H1 (cell line): ENCODE results near the gene AK8. TPM values are rescaled to one million over a fixed set of nuclear protein-coding genes. Genes with fewer than 3 reads are reported as not detected.

Source experiments
- CTCF ChIA-PET: fragments of 300-600 bp; sonication (Branson Sonifier 250); formaldehyde crosslinking; loops from one replicate; lab custom pipeline; 2021; ENCODE audit not compliant: partially characterized antibody; lab: Charles Lee
- POLR2A ChIA-PET: fragments of 300-600 bp; sonication (Branson Sonifier 250); formaldehyde crosslinking; loops from one replicate; lab custom pipeline; 2021; ENCODE audit warnings: inconsistent platforms; ENCODE audit not compliant: partially characterized antibody; lab: Charles Lee
- DNase-seq, 2 experiments: peaks; one replicate each; pipeline versions ENCODE4 v3.0.0 to v3.0.0-alpha.2; 2010 to 2022; ENCODE audit warnings: low spot score in 2 of 2, low read depth in 1 of 2, mixed read lengths in 1 of 2
- FAIRE-seq: peaks from 2 replicates; lab custom pipeline; 2011; peaks lifted over from hg19 to GRCh38; lab: Jason Lieb, UNC
- H2AFZ ChIP-seq: 2 replicates; pipeline ENCODE4 v1.8.1; 2012; ENCODE audit warnings: low read length, inconsistent platforms
- H2AK5ac ChIP-seq: 2 replicates; pipeline ENCODE4 v1.6.1; 2013; ENCODE audit warnings: low read depth, low read length
- H2BK120ac ChIP-seq: replicated peaks from 2 replicates; pipeline ENCODE3; 2013; ENCODE audit warnings: low read depth, low read length, inconsistent platforms
- H2BK12ac ChIP-seq: 2 replicates; pipeline ENCODE4 v1.6.1; 2013; ENCODE audit warnings: low read depth, low read length
- H2BK15ac ChIP-seq: 2 replicates; pipeline ENCODE4 v1.6.1; 2013; ENCODE audit warnings: low read length
- H2BK20ac ChIP-seq: 2 replicates; pipeline ENCODE4 v1.6.1; 2013; ENCODE audit warnings: low read length
- H2BK5ac ChIP-seq: 2 replicates; pipeline ENCODE4 v1.6.1; 2013; ENCODE audit warnings: low read depth, low read length
- H3K14ac ChIP-seq: 2 replicates; pipeline ENCODE4 v1.6.1; 2013; ENCODE audit warnings: inconsistent platforms; ENCODE audit not compliant: insufficient read length
- H3K18ac ChIP-seq: 2 replicates; pipeline ENCODE4 v1.6.1; 2013; ENCODE audit warnings: low read length; ENCODE audit errors: extremely low read depth
- H3K23ac ChIP-seq: 2 replicates; pipeline ENCODE4 v1.6.1; 2013; ENCODE audit warnings: inconsistent platforms; ENCODE audit not compliant: insufficient read length
- H3K23me2 ChIP-seq: 2 replicates; pipeline ENCODE4 v1.6.1; 2013; ENCODE audit warnings: low read depth, low read length
- H3K27ac ChIP-seq: 2 replicates; pipeline ENCODE4 v1.6.1; 2011; ENCODE audit warnings: low read depth, low read length, inconsistent platforms
- H3K27me3 ChIP-seq, 4 experiments: replicated peaks in 1 of 4; 1 replicate in 1 of 4; 2 replicates in 3 of 4; pipeline versions ENCODE4 v1.6.1 to v1.8.1; 2011 to 2013; ENCODE audit warnings: low read length in 3 of 4, mild to moderate bottlenecking in 3 of 4, inconsistent platforms in 2 of 4, mixed read lengths in 2 of 4, moderate library complexity in 1 of 4; ENCODE audit not compliant: control insufficient read depth in 3 of 4, insufficient read depth in 3 of 4; ENCODE audit errors: extremely low read depth in 1 of 4
- H3K36me3 ChIP-seq, 4 experiments: 2 replicates each; pipeline versions ENCODE4 v1.6.1 to v1.8.1; 2011 to 2013; ENCODE audit warnings: mild to moderate bottlenecking in 4 of 4, low read length in 3 of 4, moderate library complexity in 2 of 4, control low read depth in 1 of 4, inconsistent platforms in 1 of 4; ENCODE audit not compliant: insufficient read depth in 4 of 4, control insufficient read depth in 2 of 4
- H3K4ac ChIP-seq: replicated peaks from 2 replicates; pipeline ENCODE3; 2013; ENCODE audit warnings: low read length, low read depth, mixed read lengths, inconsistent platforms; ENCODE audit not compliant: insufficient read length
- H3K4me1 ChIP-seq, 4 experiments: replicated peaks in 1 of 4; 1 replicate in 1 of 4; 2 replicates in 3 of 4; pipeline versions ENCODE4 v1.6.1 to v1.8.1; 2011 to 2013; ENCODE audit warnings: low read length in 3 of 4, inconsistent platforms in 2 of 4, mixed read lengths in 1 of 4; ENCODE audit not compliant: insufficient read depth in 4 of 4, control insufficient read depth in 3 of 4
- H3K4me2 ChIP-seq, 2 experiments: 2 replicates each; pipeline versions ENCODE4 v1.6.1 to v1.8.1; 2011 to 2013; ENCODE audit warnings: low read depth in 2 of 2, low read length in 2 of 2, control low read depth in 1 of 2, inconsistent platforms in 1 of 2, mild to moderate bottlenecking in 1 of 2; ENCODE audit not compliant: insufficient read depth in 1 of 2
- H3K4me3 ChIP-seq, 4 experiments: fragments of 200-600, 300-600 bp in 1 of 4; sonication (generic), shearing (Covaris generic), sonication (Bioruptor Twin) in 1 of 4; 2 replicates each; pipeline versions ENCODE4 v1.5.1 to v1.8.1; 2011 to 2016; ENCODE audit warnings: low read length in 4 of 4, low read depth in 3 of 4, control low read depth in 2 of 4, inconsistent platforms in 2 of 4, mild to moderate bottlenecking in 2 of 4, mixed read lengths in 1 of 4, moderate library complexity in 1 of 4; ENCODE audit not compliant: insufficient read depth in 2 of 4; ENCODE audit errors: extremely low read depth in 1 of 4
- H3K56ac ChIP-seq: replicated peaks from 2 replicates; pipeline ENCODE3; 2013; ENCODE audit warnings: low read depth, mild to moderate bottlenecking, mixed read lengths, low read length, inconsistent platforms; ENCODE audit not compliant: insufficient read length
- H3K79me1 ChIP-seq: 2 replicates; pipeline ENCODE4 v1.6.1; 2013; ENCODE audit warnings: low read depth, low read length, control low read depth
- H3K79me2 ChIP-seq, 2 experiments: 2 replicates each; pipeline versions ENCODE4 v1.6.1 to v1.8.1; 2012 to 2013; ENCODE audit warnings: low read length in 2 of 2, mild to moderate bottlenecking in 2 of 2, inconsistent platforms in 1 of 2; ENCODE audit not compliant: insufficient read depth in 2 of 2, control insufficient read depth in 1 of 2
- H3K9ac ChIP-seq, 4 experiments: replicated peaks in 1 of 4; 1 replicate in 1 of 4; 2 replicates in 3 of 4; pipeline versions ENCODE4 v1.6.1 to v1.8.1; 2011 to 2013; ENCODE audit warnings: low read depth in 3 of 4, low read length in 3 of 4, control low read depth in 2 of 4, mild to moderate bottlenecking in 2 of 4, moderate library complexity in 2 of 4, inconsistent platforms in 1 of 4; ENCODE audit errors: extremely low read depth in 1 of 4
- H3K9me3 ChIP-seq, 2 experiments: 2 replicates each; pipeline versions ENCODE4 v1.6.1 to v1.8.1; 2012 to 2013; ENCODE audit warnings: mild to moderate bottlenecking in 2 of 2, moderate library complexity in 2 of 2, control low read depth in 1 of 2, inconsistent platforms in 1 of 2, low read depth in 1 of 2, low read length in 1 of 2, mixed read lengths in 1 of 2; ENCODE audit not compliant: insufficient read depth in 2 of 2
- H4K20me1 ChIP-seq, 2 experiments: replicated peaks in 1 of 2; 2 replicates each; pipeline versions ENCODE3 to v1.8.1; 2011 to 2013; ENCODE audit warnings: inconsistent platforms in 2 of 2, low read length in 2 of 2, mild to moderate bottlenecking in 1 of 2; ENCODE audit not compliant: insufficient read depth in 2 of 2, control insufficient read depth in 1 of 2
- H4K5ac ChIP-seq: 2 replicates; pipeline ENCODE4 v1.6.1; 2013; ENCODE audit warnings: low read length, low read depth, mixed read lengths, inconsistent platforms; ENCODE audit not compliant: insufficient read length
- H4K8ac ChIP-seq: 2 replicates; pipeline ENCODE4 v1.8.0; 2013; ENCODE audit warnings: mild to moderate bottlenecking, moderate library complexity, low read length, inconsistent platforms; ENCODE audit not compliant: insufficient read depth; ENCODE audit errors: extremely low read depth
- H4K91ac ChIP-seq: replicated peaks from 2 replicates; pipeline ENCODE3; 2013; ENCODE audit warnings: low read length, mixed read lengths, inconsistent platforms; ENCODE audit not compliant: insufficient read length
- ATF2 ChIP-seq: IDR thresholded peaks from 2 replicates; pipeline ENCODE4 v1.6.1; 2012; ENCODE audit warnings: low read length, inconsistent platforms
- ATF3 ChIP-seq: IDR thresholded peaks from 2 replicates; pipeline ENCODE4 v1.6.1; 2011; ENCODE audit warnings: low read depth, mild to moderate bottlenecking, low read length; ENCODE audit not compliant: insufficient read depth
- BRCA1 ChIP-seq: IDR thresholded peaks from 2 replicates; pipeline ENCODE4 v1.6.1; 2012; ENCODE audit warnings: low read depth, low read length, improper control_type of control experiment
- EP300 ChIP-seq, 2 experiments: IDR thresholded peaks; 1 replicate in 1 of 2; 2 replicates in 1 of 2; pipeline ENCODE4 v1.6.1; 2011 to 2012; ENCODE audit warnings: low read depth in 2 of 2, low read length in 2 of 2, mild to moderate bottlenecking in 2 of 2, borderline replicate concordance in 1 of 2, inconsistent platforms in 1 of 2, moderate library complexity in 1 of 2
- PHF8 ChIP-seq: fragments of 200-600 bp; sonication (generic); conservative IDR thresholded peaks from 2 replicates; pipeline ENCODE4 v1.7.1; 2012; ENCODE audit warnings: low read depth, mild to moderate bottlenecking, inconsistent platforms, low read length, moderate library complexity
- YY1 ChIP-seq: IDR thresholded peaks from 2 replicates; pipeline ENCODE4 v1.6.1; 2011; ENCODE audit warnings: low read depth, mild to moderate bottlenecking, low read length
- WGBS, 2 experiments: shearing (Covaris generic) in 1 of 2; methylation state at CpG; one replicate each; pipeline versions ENCODE4 v1.1.6 to v1.1.7; 2013 to 2015; ENCODE audit warnings: low lambda C conversion rate in 2 of 2, mixed read lengths in 2 of 2, inconsistent platforms in 1 of 2, low coverage in 1 of 2, missing lambda C conversion rate in 1 of 2; ENCODE audit not compliant: insufficient replicate concordance in 2 of 2, insufficient coverage in 1 of 2, insufficient read length in 1 of 2; ENCODE audit errors: extremely low coverage in 1 of 2, missing lambda C conversion rate in 1 of 2; 5-methylcytosine and 5-hydroxymethylcytosine counted together
- polyA plus RNA-seq, 7 experiments: library from polyadenylated mRNA; depleted of rRNA in 3 of 7; stranded (reverse) in 5 of 7; unstranded in 2 of 7; fragments of >200 nt in 5 of 7; fragments of 200-250 nt in 2 of 7; gene quantifications; 1 replicate in 5 of 7; 2 replicates in 1 of 7; 4 replicates in 1 of 7; pipeline versions ENCODE4 v1.2.1 to v1.2.3, GENCODE V29; 2011 to 2013; ENCODE audit warnings: missing spikeins in 2 of 7, mixed read lengths in 2 of 7
- total RNA-seq: library from RNA; stranded (reverse); fragmentation: NEBNext Ultra II Directional; extraction: Animal tissue kit (Norgen Biotek cat#: 25700); gene quantifications from 2 replicates; pipeline ENCODE4 v1.2.1, GENCODE V29; 2021

The AK8 gene
- total and polyA plus RNA-seq, 2 of the 8 experiments (the other 6 are each of a cell fraction or from before 2014, with no cell fraction given): 0.35 to 0.48 TPM

- H3K4me1 ChIP-seq: no peaks in the 10 kb centered on the region
- H2BK12ac ChIP-seq: no peak overlapping the region
- no peak overlapping the region for H3K4me2 ChIP-seq
- FAIRE-seq: no peak
- no peak overlapping the region for H2AFZ ChIP-seq
- no peak overlapping the region for H2AK5ac ChIP-seq
- H3K23me2 ChIP-seq: 0 out of 2 replicates have a peak, but pooled peaks cover 2% of the 10 kb centered on the region
- no peak overlapping the region for H3K4me3 ChIP-seq
- no peak overlapping the region for H4K5ac ChIP-seq
- no peak overlapping the region for H2BK15ac ChIP-seq
- H3K27me3 ChIP-seq: no peaks in the 10 kb centered on the region
- no peak overlapping the region for H3K23ac ChIP-seq
- DNase-seq: no peak
- no peak overlapping the region for H2BK120ac ChIP-seq
- no peak overlapping the region; the same call in 1 of the 2 replicates for H2BK5ac ChIP-seq
- no peak overlapping the region for H4K91ac ChIP-seq
- no peak overlapping the region for H3K56ac ChIP-seq
- H3K79me2 ChIP-seq: no peaks in the 10 kb centered on the region
- no peak overlapping the region for H2BK20ac ChIP-seq
- H3K18ac ChIP-seq: no peak overlapping the region
- H3K36me3 ChIP-seq: no peaks in the 10 kb centered on the region
- WGBS, 2 experiments: 86% methylated on average over 16 of the region's 16 CpGs; no CpG with 5 or more reads in 1 of the 2 experiments
- POLR2A ChIA-PET: interaction anchor here (1.0 kb wide), 1 partner anchor 21 kb away, joined by 3 read pairs; no protein-coding TSS in a partner anchor
- CTCF ChIA-PET: interaction anchor here (1.0 to 1.6 kb wide), 4 partner anchors 11 to 64 kb away, joined by 3 to 6 read pairs (median 4); no protein-coding TSS in a partner anchor
- no peaks in the 10 kb centered on the region for H3K9me3 ChIP-seq
- H3K79me1 ChIP-seq: no peaks in the 10 kb centered on the region
- no peak overlapping the region for H3K14ac ChIP-seq
- H3K4ac ChIP-seq: no peak overlapping the region
- no peak overlapping the region for H3K9ac ChIP-seq
- no peaks in the 10 kb centered on the region for H4K20me1 ChIP-seq
- H3K27ac ChIP-seq: no peak overlapping the region
- no peak overlapping the region for H4K8ac ChIP-seq
- TF ChIP-seq YY1 (no peak), EP300 (IDR thresholded peaks at IDR 0.05; ENCODE audit: borderline replicate concordance in 1 of 2, low read depth in 2 of 2, low read length in 2 of 2) (no peak), BRCA1 (no peak), PHF8 (no peak), ATF3 (no peak), ATF2 (no peak)
These were observed 40.4 kb downstream of the AK8 start for GRCh38 chr9:132837501-132838286.
